ENCODE results near the gene ZSWIM6. TPM values are rescaled to one million over a fixed set of nuclear protein-coding genes. Genes with fewer than 3 reads are reported as not detected.

Gene ZSWIM6
- total RNA-seq, 1 donor from 2014 or later, result 18.1 TPM

DNA sequence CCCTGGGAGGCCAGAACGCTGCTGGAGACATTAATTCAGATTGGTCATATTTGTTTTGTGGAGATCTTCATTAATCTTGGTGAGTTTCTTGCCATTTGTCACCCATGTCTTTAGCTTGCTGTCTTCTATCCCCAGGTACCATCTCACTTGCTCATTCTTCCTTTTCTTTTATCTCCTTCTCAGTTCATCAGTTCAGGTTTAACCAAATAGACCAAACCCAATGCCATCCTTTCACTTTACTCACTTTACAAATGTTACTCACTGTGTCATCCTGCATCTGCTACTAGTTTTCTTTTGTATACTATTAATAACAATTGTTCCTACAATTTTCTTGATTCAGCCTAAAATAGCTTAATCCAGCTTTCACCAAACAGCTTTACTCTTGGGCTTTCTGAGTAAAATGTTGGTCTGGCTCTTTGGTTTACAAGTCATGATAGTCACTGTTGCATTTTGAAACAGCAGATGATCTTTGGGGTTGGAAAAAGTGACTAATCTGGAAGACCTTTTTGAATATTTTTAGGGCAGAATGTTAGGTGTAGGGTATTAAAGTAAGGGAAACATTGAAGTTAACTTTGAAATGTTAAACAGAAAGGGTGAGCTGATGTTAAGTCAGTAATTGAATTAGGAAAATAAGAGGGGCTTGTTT, 246.9 kb downstream of the ZSWIM6 start:
- Histone ChIP-seq H3K4me1 (no peaks in the 10 kb centered on the region), H3K27ac (no peak overlapping the region), H3K4me3 (no peak overlapping the region), H3K27me3 (ENCODE audit: low read depth) (no peaks in the 10 kb centered on the region), H3K9me3 (no peaks in the 10 kb centered on the region), H3K36me3 (no peaks in the 10 kb centered on the region)
- intact Hi-C loops (cut with DNase I), result no loop called here
- DNase-seq (no peak), ATAC-seq (no peak)
- TF ChIP-seq, protein P1, sequence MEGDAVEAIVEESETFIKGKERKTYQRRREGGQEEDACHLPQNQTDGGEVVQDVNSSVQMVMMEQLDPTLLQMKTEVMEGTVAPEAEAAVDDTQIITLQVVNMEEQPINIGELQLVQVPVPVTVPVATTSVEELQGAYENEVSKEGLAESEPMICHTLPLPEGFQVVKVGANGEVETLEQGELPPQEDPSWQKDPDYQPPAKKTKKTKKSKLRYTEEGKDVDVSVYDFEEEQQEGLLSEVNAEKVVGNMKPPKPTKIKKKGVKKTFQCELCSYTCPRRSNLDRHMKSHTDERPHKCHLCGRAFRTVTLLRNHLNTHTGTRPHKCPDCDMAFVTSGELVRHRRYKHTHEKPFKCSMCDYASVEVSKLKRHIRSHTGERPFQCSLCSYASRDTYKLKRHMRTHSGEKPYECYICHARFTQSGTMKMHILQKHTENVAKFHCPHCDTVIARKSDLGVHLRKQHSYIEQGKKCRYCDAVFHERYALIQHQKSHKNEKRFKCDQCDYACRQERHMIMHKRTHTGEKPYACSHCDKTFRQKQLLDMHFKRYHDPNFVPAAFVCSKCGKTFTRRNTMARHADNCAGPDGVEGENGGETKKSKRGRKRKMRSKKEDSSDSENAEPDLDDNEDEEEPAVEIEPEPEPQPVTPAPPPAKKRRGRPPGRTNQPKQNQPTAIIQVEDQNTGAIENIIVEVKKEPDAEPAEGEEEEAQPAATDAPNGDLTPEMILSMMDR (IDR thresholded peaks at IDR 0.05), result no peak

DNA sequence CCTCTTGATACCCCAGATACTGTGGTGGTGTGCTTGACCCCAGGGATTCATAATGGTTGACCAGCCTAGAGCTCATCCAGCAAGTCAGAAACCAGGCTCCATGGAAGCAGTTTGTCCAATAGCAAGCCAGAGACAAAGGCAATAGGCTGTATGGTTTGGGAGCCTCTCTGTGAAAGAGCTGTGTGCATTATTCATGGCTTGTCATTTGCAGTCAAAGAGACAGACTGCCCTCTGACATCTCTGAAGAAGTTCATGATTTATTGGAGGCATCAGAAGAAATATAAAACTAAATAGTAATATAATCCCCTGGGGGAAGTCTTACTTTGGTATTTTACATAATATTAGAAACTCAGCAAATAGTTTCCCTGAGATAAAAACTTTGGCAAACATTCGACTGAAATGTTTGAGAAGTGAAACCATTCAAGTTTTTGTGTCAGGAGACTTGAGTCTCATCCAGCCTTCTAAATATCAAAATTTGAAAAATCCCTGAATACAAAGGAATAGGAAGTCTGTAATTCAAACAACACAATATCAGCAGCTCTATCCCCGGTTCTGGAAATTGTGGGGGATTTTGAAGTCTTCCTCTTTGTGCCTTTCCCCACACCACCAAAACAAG, 250.3 kb downstream of the ZSWIM6 start:
- intact Hi-C loops (cut with DNase I), result no loop called here
- no peak for ATAC-seq
- Histone ChIP-seq H3K9me3 (no peaks in the 10 kb centered on the region), H3K36me3 (no peaks in the 10 kb centered on the region), H3K4me3 (no peak overlapping the region), H3K27ac (no peak overlapping the region), H3K4me1 (no peaks in the 10 kb centered on the region), H3K27me3 (ENCODE audit: low read depth) (no peaks in the 10 kb centered on the region)
- no peak for DNase-seq
- TF ChIP-seq, protein P1 (IDR thresholded peaks at IDR 0.05), result no peak

DNA sequence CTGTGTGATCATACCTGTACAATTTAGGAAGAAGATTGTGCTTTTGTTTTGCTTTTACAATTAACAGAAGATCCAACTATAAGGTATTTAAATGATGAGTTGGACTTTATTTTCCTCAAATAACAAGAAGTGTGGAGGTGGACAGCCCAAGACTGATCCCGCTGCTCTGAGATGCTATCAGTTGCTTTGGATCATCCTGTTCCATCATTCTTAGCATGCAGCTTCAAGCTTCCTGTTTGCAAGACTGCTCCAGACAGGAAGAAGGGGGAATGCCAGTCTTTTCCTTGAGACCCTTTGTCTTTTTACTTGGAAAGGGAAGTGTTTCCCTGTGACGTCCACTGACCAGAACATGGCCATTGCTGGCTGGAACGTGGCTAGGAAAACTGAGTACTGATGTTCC, 250.8 kb downstream of the ZSWIM6 start:
- intact Hi-C loops (cut with DNase I), result no loop called here

DNA sequence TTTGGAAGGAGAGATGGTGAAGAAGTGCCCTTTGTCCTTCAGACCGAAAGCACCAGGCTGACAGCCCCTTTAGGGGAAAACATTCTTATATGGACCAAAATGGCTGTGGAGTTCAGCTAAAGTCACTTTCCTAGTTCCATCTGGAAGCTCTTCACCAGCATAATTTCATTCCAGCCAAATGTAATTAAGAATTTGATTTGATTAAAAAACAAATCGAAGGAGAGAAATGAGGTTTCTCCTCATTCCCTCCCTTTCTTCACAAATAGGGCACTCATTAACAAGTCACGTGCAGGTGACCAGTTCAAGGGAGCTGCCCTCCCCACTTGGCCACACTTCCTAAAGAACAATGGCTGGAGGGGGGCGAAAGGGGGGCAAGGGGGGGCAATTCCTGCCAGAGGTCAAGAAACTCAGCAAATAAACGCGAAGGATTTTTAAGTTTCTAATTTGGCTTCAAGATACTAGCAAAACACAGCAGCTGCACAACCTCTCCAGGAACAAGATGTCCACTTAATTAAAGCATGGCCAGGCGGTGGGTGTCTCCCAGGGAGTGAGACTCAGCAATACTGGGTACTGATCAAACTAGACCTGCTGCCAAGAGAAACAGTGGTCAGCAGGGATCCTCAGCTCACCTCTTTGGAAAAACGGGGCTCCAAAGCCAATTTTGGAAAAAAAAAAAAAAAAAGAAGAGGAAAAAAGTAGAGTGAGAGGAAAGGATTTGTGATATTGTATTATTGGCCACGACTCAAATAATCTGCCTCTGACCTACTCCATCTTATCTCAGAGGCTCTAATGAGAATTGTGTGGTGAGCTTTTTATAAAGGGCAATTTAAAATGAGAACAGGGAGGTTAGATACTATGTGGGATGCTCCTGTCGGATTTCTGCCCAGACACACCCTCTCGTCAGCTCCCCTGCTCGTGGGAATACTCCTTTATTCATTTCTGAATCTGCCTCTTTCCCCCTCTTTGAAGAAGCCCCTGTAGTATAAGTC, 254.3 kb downstream of the ZSWIM6 start:
- H3K27ac ChIP-seq, result no peak overlapping the region
- no peak for ATAC-seq

More for the DNA sequence above, 250.8 kb downstream of the ZSWIM6 start:
- Histone ChIP-seq H3K27me3 (ENCODE audit: low read depth) (no peaks in the 10 kb centered on the region), H3K36me3 (no peaks in the 10 kb centered on the region), H3K4me1 (no peaks in the 10 kb centered on the region), H3K27ac (no peak overlapping the region), H3K9me3 (no peaks in the 10 kb centered on the region), H3K4me3 (no peak overlapping the region)
- DNase-seq (no peak), ATAC-seq (no peak)
- TF ChIP-seq, protein P1 (IDR thresholded peaks at IDR 0.05), result no peak

DNA sequence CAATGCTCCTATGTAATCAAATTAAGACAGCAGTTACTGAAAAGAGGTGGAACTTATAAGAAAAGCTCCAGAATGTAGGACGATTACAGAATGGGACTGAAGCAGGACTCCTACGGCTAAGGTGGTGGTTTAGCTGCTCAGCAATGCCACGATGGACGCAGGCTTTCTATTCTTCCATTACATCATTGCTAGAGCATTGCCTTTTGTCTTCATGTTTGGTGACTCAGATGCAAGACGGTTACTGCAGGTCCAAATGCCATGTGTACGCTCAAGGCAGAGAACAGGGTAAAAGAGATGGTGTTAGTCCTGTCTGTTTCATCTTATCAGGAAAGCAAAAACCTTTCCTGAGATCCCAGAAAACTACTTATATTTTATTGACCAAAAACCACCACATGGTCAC, 255.1 kb downstream of the ZSWIM6 start:
- Histone ChIP-seq H3K27ac (no peak overlapping the region), H3K4me3 (no peak overlapping the region), H3K36me3 (no peaks in the 10 kb centered on the region), H3K4me1 (no peaks in the 10 kb centered on the region), H3K27me3 (ENCODE audit: low read depth) (no peaks in the 10 kb centered on the region), H3K9me3 (no peaks in the 10 kb centered on the region)
- TF ChIP-seq, protein P1 (IDR thresholded peaks at IDR 0.05), result no peak
- intact Hi-C loops (cut with DNase I), result no loop called here
- no peak for DNase-seq
- no peak for ATAC-seq

More for the DNA sequence above, 254.3 kb downstream of the ZSWIM6 start:
- Histone ChIP-seq H3K4me3 (no peak overlapping the region), H3K4me1 (no peaks in the 10 kb centered on the region), H3K27me3 (ENCODE audit: low read depth) (no peaks in the 10 kb centered on the region), H3K9me3 (no peaks in the 10 kb centered on the region), H3K36me3 (no peaks in the 10 kb centered on the region)
- TF ChIP-seq, protein P1 (IDR thresholded peaks at IDR 0.05), result no peak
- no peak for DNase-seq
- intact Hi-C loops (cut with DNase I), result no loop called here
